Stomach (tissue), 4 donors: ENCODE results near the gene PTPN14.
"Not testable (repeated sequence)": the region's sequence is repeated elsewhere in the genome, so short reads cannot be mapped to it uniquely, and the experiment has no call there.

Source experiments
- CTCF ChIP-seq, 7 experiments: fragments of 450-650 bp in 4 of 7; fragments of 200-600 bp in 3 of 7; sonication (generic) in 3 of 7; IDR thresholded peaks; one replicate each; pipeline ENCODE4 v1.5.1; 2016 to 2019; ENCODE audit warnings: antibody characterized with exemption in 7 of 7, control low read depth in 2 of 7, mild to moderate bottlenecking in 1 of 7
- POLR2A ChIP-seq, 4 donors: fragments of 450-650 bp; IDR thresholded peaks; one replicate each; pipeline ENCODE4 v1.6.1; 2016; ENCODE audit warnings: antibody characterized with exemption in 4 of 4, control low read depth in 2 of 4, mild to moderate bottlenecking in 1 of 4, moderate library complexity in 1 of 4
- POLR2AphosphoS5 ChIP-seq, 3 donors: sonication (generic); formaldehyde crosslinking; IDR thresholded peaks; one replicate each; pipeline ENCODE4 v1.6.1; 2016; ENCODE audit warnings: antibody characterized with exemption in 3 of 3

GRCh38 chr1:214591918-214592317 lies 40.5 kb upstream of the PTPN14 start:
- not testable (repeated sequence) for TF ChIP-seq CTCF, POLR2AphosphoS5, POLR2A (IDR thresholded peaks at IDR 0.05)
